ENCODE data around the gene ATP5PO.
"Not testable (repeated sequence)": the region's sequence is repeated elsewhere in the genome, so short reads cannot be mapped to it uniquely, and the experiment has no call there.

The ATP5PO gene

DNA sequence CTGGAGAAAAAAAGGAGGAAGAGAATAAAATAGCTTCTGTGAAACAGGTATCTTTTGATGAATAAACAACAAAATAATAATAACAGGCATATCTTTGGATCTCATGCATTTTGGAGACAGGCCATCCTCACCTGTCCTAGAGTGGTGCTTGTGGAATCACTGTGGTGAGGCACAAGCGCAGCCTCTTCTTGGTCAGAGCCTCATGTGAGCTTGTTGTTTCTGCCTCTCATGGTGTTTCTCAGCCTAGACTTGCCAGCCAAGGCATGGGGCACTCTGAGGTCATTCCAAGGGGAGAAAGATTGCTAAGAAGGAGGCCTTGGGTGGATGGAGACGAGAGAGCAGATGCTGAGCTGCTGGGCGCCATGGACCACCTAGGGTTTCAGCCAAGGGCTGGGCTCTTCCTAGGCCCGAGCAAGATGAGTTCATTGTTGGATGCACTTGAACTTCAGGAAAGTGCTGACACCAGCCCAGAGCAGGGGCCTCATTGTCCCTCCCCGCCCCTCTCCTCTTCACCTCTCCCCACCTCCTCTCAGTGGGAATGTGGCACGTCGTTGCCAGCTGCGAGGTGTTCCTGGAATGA is 49.5 kb downstream of the ATP5PO start:
- DNase-seq, result no peak

DNA sequence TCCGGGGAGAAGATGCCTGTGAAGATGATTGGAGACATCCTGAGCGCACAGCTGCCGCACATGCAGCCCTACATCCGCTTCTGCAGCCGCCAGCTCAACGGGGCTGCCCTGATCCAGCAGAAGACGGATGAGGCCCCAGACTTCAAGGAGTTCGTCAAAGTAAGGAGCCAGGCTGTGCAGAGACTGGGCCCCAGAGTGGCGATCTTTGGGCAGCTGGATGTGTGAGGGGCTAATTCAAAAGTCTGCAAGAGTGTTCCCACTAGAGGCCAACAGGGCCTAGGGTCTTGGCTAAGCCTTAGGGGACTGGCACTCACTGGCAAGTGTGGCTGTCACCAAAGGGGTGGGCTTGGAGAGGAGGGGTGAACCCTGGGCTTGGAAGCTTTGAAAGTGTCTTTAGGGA is 50.4 kb downstream of the ATP5PO start:
- peak; percentile 16 for DNase-seq

DNA sequence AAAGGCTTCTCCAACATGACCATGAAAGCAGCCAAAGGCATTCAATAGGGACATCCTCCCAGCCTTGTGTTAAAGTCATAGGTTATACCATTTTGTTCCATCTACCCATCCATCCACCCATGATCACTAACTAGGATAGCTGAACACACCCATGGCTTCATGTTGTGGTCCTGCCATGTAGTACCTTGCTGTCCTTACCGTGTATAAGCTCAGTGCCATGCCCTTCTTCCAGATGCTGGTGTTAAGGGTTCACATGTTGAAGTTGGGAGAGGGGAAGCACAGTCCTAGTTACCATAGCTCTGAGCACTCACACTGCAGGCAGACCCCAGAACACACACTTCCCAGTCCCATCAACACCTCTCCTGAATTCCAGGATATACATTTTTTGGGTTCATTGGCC is 51.5 kb downstream of the ATP5PO start:
- no peak for DNase-seq

DNA sequence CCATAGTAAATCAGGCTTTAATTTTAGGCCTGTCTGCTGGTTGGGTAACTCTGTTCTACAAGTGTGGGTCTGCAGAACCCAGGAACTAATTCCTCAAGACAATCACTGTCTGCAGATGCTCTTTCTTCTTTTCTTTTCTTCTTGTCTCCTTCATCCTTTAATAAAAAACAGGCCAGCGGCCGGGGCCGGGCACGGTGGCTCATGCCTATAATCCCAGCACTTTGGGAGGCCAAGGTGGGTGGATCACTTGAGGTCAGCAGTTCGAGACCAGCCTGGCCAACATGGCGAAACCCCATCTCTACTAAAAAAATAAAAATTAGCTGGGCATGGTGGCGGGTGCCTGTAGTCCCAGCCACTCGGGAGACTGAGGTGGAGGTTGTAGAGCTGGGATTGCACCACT is 52.4 kb downstream of the ATP5PO start:
- not testable (repeated sequence) for DNase-seq

DNA sequence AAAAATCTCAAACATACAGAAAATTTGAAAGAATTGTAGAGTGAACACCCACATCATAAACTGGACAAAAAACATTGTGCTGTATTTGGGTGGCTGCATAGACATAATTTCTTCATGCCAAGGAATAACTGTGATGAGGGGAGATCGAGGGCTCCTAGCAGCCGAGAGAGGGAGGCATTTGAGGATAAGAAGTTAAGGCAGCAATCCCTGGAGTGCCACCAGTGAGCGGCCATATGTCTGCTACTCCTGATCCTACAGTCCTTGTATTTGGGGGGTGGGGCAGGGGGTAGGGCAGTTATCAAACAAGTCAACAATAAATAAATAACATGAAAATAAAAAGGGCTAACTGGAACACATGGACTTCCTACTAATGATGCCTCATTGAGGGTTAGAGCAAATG is 54.5 kb downstream of the ATP5PO start:
- no peak for DNase-seq

DNA sequence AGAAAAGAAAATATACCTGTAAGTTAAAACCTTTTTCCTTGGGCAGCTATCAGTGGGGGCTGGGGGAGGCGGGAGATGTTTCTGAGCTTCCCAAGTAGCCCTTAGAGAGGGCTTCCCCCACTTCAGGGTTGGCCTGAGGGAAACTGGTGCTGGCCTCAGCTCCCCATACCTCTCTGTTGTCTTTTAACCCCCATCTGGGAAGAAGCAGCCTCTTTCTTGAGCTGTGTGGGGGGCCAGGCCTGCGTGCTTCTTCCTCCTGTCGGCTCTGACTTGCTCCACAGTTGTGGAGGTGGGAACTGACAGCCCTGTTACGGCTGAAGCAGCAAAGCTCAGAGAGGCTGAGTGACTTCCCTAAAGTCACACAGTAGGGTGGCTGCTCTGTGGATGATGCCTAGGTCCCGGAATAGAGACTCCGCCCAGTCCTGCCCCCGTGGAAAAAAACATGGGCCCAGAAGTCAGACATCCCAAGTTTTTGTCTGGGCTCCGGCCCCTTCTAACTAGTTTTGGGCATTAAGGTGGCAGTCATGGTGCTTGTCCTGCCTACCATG is 55.2 kb downstream of the ATP5PO start:
- no peak for DNase-seq

DNA sequence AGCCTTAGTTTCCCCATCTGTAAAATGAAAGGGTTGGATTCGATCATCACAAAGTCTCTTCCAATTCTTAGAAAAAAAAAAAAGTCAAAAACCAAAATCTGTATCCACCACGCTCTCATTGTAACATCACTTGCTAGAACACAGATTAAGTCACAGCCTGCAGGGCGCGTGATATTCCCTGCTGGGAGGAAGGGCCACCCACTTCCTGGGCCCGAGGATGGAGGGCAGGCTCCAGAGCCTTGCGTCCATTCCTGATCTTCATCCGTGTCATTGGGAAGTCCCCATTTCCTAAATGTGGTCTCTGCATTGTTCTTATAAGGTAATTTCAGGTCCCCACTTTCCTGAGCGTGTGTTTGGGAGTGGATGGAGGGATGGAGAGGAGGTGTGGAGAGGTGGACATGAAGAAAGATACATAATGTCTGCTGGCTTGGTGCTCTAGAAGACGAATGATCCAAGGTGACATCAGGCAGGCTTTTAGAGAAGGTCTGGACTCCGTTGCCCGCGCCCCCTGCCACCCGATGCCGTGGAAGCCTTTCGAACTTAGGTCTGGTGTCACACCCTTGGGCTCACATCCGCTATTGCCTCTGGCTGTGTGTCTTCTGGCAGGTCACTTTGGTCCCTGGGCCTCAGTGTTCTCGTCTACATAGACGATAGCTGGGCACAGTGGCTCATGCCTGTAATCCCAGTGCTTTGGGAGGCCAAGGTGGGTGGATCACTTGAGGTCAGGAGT is 56.1 kb downstream of the ATP5PO start:
- no peak for DNase-seq

DNA sequence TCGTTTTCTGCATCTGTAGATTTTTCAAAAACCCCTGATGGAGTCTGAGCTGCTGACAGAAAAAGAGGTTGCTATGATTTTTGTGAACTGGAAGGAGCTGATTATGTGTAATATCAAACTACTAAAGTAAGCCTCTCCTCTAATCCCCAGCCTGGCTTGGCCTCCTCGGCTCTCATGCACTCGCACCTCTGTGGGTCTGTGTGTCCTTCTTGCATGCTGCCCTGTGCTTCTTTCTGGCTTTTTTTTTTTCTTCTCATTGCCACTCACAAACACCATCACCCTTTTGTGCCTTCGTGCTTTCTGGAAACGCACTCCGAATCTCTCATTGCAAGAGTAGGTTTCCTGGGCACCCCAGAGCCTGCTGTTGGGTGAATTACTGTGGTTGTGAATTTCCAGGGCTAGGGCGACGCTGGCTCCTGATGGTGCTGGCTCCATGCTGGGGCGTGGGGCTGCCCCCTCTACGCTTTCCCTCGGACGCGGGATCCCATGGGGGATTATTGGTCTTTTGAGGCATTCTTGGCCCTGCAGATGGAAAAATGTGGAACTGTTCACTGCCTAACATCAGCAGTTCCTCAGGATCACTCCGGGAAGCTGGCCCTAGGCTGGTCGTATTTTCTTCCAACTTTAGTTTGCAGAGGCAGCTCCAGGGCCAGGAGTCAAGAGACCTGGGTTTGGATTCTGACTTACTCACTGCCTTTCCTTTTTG is 56.8 kb downstream of the ATP5PO start:
- no peak for DNase-seq

DNA sequence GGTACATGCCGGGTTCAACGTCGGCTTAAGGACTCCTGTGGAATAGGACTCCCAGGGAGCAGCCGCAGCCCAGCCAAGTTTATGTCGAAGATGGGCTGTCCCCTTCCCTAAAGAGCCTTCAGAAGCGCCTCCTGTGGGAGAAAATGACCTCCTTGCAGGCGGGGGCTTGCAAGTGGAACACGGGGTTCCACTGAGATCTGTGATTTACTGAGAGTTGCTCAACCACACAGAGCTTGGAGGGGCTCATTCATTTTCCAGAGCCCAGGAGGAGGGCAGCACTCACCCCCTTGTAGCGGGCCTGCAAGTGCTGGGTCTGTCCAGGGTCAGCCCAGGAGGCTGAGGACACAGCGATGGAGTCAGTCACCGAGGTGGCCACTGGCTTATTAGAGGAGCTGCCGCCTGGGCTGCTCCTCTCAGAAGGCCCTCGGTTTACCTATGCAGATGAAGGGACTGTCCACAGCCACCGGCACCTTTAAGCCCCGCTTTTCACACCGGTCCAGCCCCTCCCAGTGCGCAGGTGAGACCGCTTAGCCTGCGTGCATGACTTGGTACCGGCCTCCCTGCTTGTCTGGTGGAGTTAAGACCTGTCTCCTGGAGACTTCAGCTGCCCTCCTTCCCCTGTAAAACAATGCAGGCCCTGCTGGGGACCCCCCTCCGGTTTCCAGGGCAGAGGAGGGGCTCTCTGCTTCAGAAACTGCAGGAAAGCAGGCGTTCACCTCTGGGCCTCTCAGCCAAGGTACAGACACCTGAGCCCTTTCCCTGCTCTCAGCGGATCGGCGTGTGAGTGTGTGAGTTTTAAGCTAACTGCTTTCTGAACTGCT is 57.5 kb downstream of the ATP5PO start:
- DNase-seq, result no peak

DNA sequence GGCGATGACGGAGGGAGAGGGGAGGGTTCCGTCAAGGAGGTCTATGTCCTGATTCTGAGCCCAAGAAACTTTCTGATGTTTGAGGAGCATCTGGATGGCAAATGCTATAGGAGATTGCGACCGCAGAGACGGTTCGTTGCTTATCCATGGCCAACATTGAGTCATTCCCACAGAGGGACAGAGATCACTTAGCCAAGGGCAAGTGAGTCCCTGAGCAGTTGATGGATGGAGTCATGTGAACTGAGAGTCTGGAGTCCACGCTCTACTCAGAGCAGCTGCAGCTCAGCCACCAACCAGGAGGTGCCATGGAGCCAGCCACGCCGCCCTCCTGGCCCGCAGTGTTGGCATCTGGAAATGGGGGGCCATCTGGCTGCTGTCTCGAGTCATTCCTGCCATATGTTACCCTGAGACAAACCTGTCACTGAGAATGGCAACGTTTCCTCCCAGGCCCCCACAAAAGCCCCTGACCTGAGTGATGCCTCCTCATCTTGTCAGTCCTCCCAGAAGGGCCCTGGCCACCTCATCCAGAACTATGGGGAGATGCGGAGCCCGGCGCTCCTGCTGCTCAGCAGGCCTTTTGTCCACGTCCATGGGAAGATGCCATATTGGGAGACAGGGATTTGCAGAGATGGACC is 58.6 kb downstream of the ATP5PO start:
- peak; percentile 30 for DNase-seq

DNA sequence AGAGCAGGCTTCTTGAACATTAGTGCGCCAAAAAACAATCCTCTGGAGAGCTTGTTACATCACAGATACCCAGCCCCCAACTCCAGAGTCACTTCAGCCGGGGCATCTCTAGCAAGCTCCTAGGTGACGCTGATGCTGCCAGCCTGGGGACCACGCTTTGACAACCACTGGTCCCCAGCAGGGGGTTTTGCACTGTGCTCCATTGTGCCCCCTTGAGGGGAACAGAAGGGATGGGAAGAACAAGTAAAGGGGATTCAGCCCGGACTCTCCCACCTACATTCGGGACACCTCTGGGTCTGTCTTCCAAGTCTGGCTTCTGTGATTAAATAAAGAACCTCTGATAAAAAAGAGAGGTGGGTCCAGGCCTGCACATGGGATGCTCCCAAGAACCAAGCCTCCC is 60.4 kb downstream of the ATP5PO start:
- no peak for DNase-seq

DNA sequence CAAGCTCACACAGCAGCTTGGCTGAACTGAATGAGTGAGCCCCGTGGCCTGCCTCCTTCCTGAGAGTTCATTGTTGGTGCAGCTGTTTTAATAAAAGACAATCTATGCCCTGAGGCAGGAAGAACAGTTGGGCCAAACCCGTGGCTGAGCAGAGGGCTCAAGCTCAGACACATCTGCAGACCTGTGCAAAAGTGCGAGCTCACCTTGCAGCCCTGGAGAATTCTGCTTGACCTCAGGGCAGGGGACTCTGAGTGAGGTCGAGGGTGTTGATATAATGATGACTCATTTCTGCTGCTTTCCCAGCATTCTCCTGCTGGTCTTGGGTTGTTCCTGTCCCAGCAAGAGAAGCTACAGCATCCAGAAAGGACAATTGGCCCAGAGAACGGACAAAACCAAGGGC is 61.0 kb downstream of the ATP5PO start:
- DNase-seq, result no peak

Measured in fibroblast of skin of abdomen (primary cell).